ENCODE results near the gene FAM50B. TPM values are rescaled to one million over a fixed set of nuclear protein-coding genes. Genes with fewer than 3 reads are reported as not detected.

Gene FAM50B
- 0.25 and 0.58 TPM in 2 replicates for total RNA-seq (2014; rRNA removed; shearing (Covaris generic))

DNA sequence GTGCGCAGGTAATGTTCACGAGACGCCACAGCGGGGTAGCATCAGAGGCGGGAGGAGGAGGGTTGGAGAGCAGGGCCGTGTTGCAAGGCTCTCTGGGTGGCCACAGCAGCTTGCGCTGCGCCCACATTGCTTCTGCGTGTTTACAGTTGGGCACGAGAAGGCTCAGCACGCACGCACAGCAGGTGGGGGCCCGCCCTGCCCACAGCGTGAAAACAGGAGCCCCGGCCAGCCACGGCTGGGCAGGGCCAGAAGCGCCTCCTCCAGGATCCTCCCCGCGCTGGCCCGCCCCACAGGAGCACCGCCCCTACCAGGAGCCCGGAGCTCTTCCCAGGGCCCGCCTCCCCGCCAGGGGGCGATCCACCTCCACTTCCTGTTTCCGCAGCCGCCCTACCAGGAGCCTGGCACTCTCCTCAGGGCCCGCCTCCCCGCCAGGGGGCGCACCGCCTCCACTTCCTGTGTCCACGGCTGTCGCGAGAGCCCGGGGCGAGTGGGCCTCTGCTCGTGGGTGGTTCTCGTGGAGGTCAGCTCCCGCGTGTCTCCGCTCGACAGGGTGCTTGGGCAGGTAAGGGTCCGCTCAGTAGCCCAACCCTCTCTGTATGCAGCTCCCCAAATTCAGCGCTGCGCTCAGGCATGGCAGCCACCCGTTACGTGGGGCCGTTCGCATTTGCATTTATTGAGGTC, at the start of gene FAM50B:
Gene FAM50B, plus strand, starts transcription at position 449 of the 681 bp plus-strand sequence. CDS start 439 bp downstream, outside the sequence.
- 0 out of 2 replicates have a peak within 1 kb of the TSS, but pooled peaks have one; percentile 28 for H3K27ac ChIP-seq
- peak within 1 kb of the TSS; percentile 15 for H3K4me3 ChIP-seq
- DNase-seq (ENCODE audit: low read depth in 1 of 2, low spot score in 2 of 2): peak; percentile 82 to 86
- no peaks in the 10 kb centered on the region; the same call in 1 of the 2 replicates for H3K36me3 ChIP-seq
- H3K4me1 ChIP-seq (replicated peaks): peaks cover 33% of the 10 kb centered on the region
- H3K27me3 ChIP-seq (replicated peaks): no peaks in the 10 kb centered on the region
- peaks cover 16% of the 10 kb centered on the region; the same call in 1 of the 2 replicates for H3K9me3 ChIP-seq (replicated peaks)

- Histone ChIP-seq H3K27me3 (replicated peaks) (no peaks in the 10 kb centered on the region), H3K9me3 (replicated peaks) (no peaks in the 10 kb centered on the region), H3K4me1 (replicated peaks) (peaks cover 84% of the 10 kb centered on the region), H3K27ac (no peak overlapping the region), H3K36me3 (no peaks in the 10 kb centered on the region), H3K4me3 (no peak overlapping the region)
- DNase-seq (ENCODE audit: low read depth in 1 of 2, low spot score in 2 of 2): no peak
Measured at GRCh38 chr6:3799719-3800118, 49.5 kb upstream of the FAM50B start.

GRCh38 chr6:3800850-3801591, 48.2 kb upstream of the FAM50B start:
- no peaks in the 10 kb centered on the region for H3K9me3 ChIP-seq (replicated peaks)
- peak overlapping the region; percentile 46 for H3K27ac ChIP-seq
- DNase-seq (ENCODE audit: low read depth in 1 of 2, low spot score in 2 of 2): peak; percentile 59 to 73

GRCh38 chr6:3801960-3802359, 47.2 kb upstream of the FAM50B start:
- Histone ChIP-seq H3K27ac (peak overlapping the region; percentile 46), H3K4me1 (replicated peaks) (peaks cover 95% of the 10 kb centered on the region)

More at GRCh38 chr6:3800850-3801591, 48.2 kb upstream of the FAM50B start:
- Histone ChIP-seq H3K36me3 (no peaks in the 10 kb centered on the region), H3K4me1 (replicated peaks) (peaks cover 97% of the 10 kb centered on the region), H3K27me3 (replicated peaks) (no peaks in the 10 kb centered on the region), H3K4me3 (no peak overlapping the region)

GRCh38 chr6:3803627-3804468, 45.3 kb upstream of the FAM50B start:
- Histone ChIP-seq H3K4me3 (no peak overlapping the region), H3K36me3 (no peaks in the 10 kb centered on the region), H3K27ac (peak overlapping the region; percentile 97), H3K4me1 (replicated peaks) (peaks cover 90% of the 10 kb centered on the region), H3K27me3 (replicated peaks) (no peaks in the 10 kb centered on the region), H3K9me3 (replicated peaks) (no peaks in the 10 kb centered on the region)
- DNase-seq (ENCODE audit: low read depth in 1 of 2, low spot score in 2 of 2): peak; percentile 88 to 95

More at GRCh38 chr6:3801960-3802359, 47.2 kb upstream of the FAM50B start:
- H3K4me3 ChIP-seq: no peak overlapping the region
- no peak for DNase-seq (ENCODE audit: low read depth in 1 of 2, low spot score in 2 of 2)
- H3K36me3 ChIP-seq: no peaks in the 10 kb centered on the region
- H3K9me3 ChIP-seq (replicated peaks): no peaks in the 10 kb centered on the region
- no peaks in the 10 kb centered on the region for H3K27me3 ChIP-seq (replicated peaks)

GRCh38 chr6:3804964-3805363, 44.2 kb upstream of the FAM50B start:
- DNase-seq (ENCODE audit: low read depth in 1 of 2, low spot score in 2 of 2): no peak
- Histone ChIP-seq H3K27ac (peak overlapping the region; percentile 97), H3K4me3 (no peak overlapping the region), H3K27me3 (replicated peaks) (no peaks in the 10 kb centered on the region), H3K36me3 (no peaks in the 10 kb centered on the region), H3K9me3 (replicated peaks) (no peaks in the 10 kb centered on the region), H3K4me1 (replicated peaks) (peaks cover 90% of the 10 kb centered on the region)

- peak overlapping the region; percentile 97 for H3K27ac ChIP-seq
- H3K36me3 ChIP-seq: no peaks in the 10 kb centered on the region
- H3K9me3 ChIP-seq (replicated peaks): no peaks in the 10 kb centered on the region
- H3K27me3 ChIP-seq (replicated peaks): no peaks in the 10 kb centered on the region
- no peak overlapping the region for H3K4me3 ChIP-seq
- H3K4me1 ChIP-seq (replicated peaks): peaks cover 90% of the 10 kb centered on the region
- DNase-seq (ENCODE audit: low read depth in 1 of 2, low spot score in 2 of 2): peak in 1 of 2 experiments; percentile 54
Measured at GRCh38 chr6:3805448-3806123, 43.6 kb upstream of the FAM50B start.

GRCh38 chr6:3806169-3806922, 42.8 kb upstream of the FAM50B start:
- Histone ChIP-seq H3K9me3 (replicated peaks) (no peaks in the 10 kb centered on the region), H3K27ac (peak overlapping the region; percentile 97), H3K36me3 (no peaks in the 10 kb centered on the region), H3K27me3 (replicated peaks) (no peaks in the 10 kb centered on the region), H3K4me3 (no peak overlapping the region), H3K4me1 (replicated peaks) (peaks cover 85% of the 10 kb centered on the region)
- DNase-seq (ENCODE audit: low read depth in 1 of 2, low spot score in 2 of 2): no peak

DNA sequence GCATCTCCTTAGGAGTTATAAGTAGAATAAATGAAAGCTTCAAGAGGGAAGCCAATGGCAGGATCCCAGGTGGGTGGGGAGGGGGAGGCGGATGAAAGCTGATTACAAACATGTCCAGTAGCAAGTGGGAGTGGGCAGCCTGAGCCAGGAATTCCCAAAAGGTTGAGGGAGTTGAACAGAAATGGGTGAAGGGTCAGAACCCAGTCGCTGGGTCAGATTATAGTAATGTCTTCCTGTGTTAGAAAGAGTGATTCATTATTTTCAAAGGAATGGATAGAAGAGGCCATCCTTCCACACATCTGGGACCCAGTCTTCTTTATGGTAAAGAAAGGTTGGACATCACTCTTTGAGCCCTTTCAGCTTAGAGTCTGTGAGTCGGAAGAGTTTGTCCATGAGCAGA, 41.0 kb upstream of the FAM50B start:
- Histone ChIP-seq H3K36me3 (no peaks in the 10 kb centered on the region), H3K27ac (peak overlapping the region; percentile 68), H3K9me3 (replicated peaks) (no peaks in the 10 kb centered on the region), H3K27me3 (replicated peaks) (no peaks in the 10 kb centered on the region), H3K4me1 (replicated peaks) (peaks cover 76% of the 10 kb centered on the region), H3K4me3 (no peak overlapping the region)
- DNase-seq (ENCODE audit: low read depth in 1 of 2, low spot score in 2 of 2): no peak

- H3K36me3 ChIP-seq: no peaks in the 10 kb centered on the region
- H3K27me3 ChIP-seq (replicated peaks): no peaks in the 10 kb centered on the region
- H3K27ac ChIP-seq: peak overlapping the region; percentile 68
- no peak overlapping the region for H3K4me3 ChIP-seq
- peaks cover 73% of the 10 kb centered on the region for H3K4me1 ChIP-seq (replicated peaks)
- no peaks in the 10 kb centered on the region for H3K9me3 ChIP-seq (replicated peaks)
- peak; percentile 91 to 95 for DNase-seq (ENCODE audit: low read depth in 1 of 2, low spot score in 2 of 2)
Measured at GRCh38 chr6:3808759-3809514, 40.2 kb upstream of the FAM50B start.

DNA sequence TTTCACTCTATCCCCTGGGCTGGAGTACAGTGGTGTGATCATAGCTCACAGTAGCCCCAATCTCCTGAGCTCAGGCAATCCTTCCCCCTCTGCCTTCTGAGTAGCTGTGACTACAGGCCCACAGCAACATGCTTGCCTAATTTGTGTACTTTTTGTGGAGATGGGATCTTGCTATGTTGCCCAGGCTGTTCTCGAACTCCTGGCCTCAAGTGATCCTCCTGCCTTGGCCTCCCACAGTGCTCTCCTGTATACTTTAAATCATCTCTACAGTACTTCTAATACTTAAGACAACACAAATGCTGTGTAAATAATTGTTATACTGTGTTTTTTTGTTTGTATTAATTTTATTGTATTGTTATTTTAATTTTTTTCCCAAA, 39.7 kb upstream of the FAM50B start:
- H3K27ac ChIP-seq: peak overlapping the region; percentile 68
- no peak for DNase-seq (ENCODE audit: low read depth in 1 of 2, low spot score in 2 of 2)
- peaks cover 67% of the 10 kb centered on the region for H3K4me1 ChIP-seq (replicated peaks)

GRCh38 chr6:3809982-3810381, 39.2 kb upstream of the FAM50B start:
- no peaks in the 10 kb centered on the region for H3K36me3 ChIP-seq
- H3K4me3 ChIP-seq: no peak overlapping the region
- DNase-seq (ENCODE audit: low read depth in 1 of 2, low spot score in 2 of 2): no peak
- H3K27ac ChIP-seq: peak overlapping the region; percentile 68
- no peaks in the 10 kb centered on the region for H3K9me3 ChIP-seq (replicated peaks)
- H3K4me1 ChIP-seq (replicated peaks): peaks cover 63% of the 10 kb centered on the region
- H3K27me3 ChIP-seq (replicated peaks): no peaks in the 10 kb centered on the region

More for the DNA sequence above, 39.7 kb upstream of the FAM50B start:
- Histone ChIP-seq H3K9me3 (replicated peaks) (no peaks in the 10 kb centered on the region), H3K4me3 (no peak overlapping the region), H3K27me3 (replicated peaks) (no peaks in the 10 kb centered on the region), H3K36me3 (no peaks in the 10 kb centered on the region)
